GM23338 (cell line): ENCODE data around the gene HTR4. TPM values are rescaled to one million over a fixed set of nuclear protein-coding genes. Genes with fewer than 3 reads are reported as not detected.

Experiments used
- ATAC-seq: fragments of 200-7000 bp; cut with Tn5 transposase; 3 replicates; pipeline ENCODE4 v1.9.1; 2020
- DNase-seq: peaks from one replicate; pipeline ENCODE4 v3.0.0-alpha.2; 2015; ENCODE audit warnings: low spot score
- H2AFZ ChIP-seq: fragments of 200-600 bp; sonication (generic); 2 replicates; pipeline ENCODE4 v1.8.0; 2016; ENCODE audit warnings: antibody characterized with exemption, mild to moderate bottlenecking, moderate library complexity
- H3F3A ChIP-seq: fragments of 200-600 bp; sonication (generic); replicated peaks from 2 replicates; pipeline ENCODE4 v1.8.0; 2017; ENCODE audit warnings: antibody characterized with exemption, mixed run types, low read depth
- H3K27ac ChIP-seq: fragments of 200-600 bp; sonication (generic); 2 replicates; pipeline ENCODE4 v1.6.1; 2016; ENCODE audit warnings: low read depth
- H3K27me3 ChIP-seq: fragments of 200-600 bp; sonication (generic); 2 replicates; pipeline ENCODE4 v1.8.0; 2016; ENCODE audit warnings: mild to moderate bottlenecking, mixed run types, moderate library complexity; ENCODE audit not compliant: insufficient read depth
- H3K36me3 ChIP-seq: fragments of 200-600 bp; sonication (generic); 2 replicates; pipeline ENCODE4 v1.8.0; 2016; ENCODE audit warnings: mild to moderate bottlenecking; ENCODE audit not compliant: insufficient read depth
- H3K4me1 ChIP-seq: fragments of 200-600 bp; sonication (generic); 2 replicates; pipeline ENCODE4 v1.8.0; 2016; ENCODE audit warnings: mild to moderate bottlenecking, moderate library complexity; ENCODE audit not compliant: insufficient read depth
- H3K4me2 ChIP-seq: fragments of 200-600 bp; sonication (generic); 2 replicates; pipeline ENCODE4 v1.7.1; 2017; ENCODE audit warnings: mixed run types
- H3K4me3 ChIP-seq: fragments of 200-600 bp; sonication (generic); 2 replicates; pipeline ENCODE4 v1.6.1; 2016; ENCODE audit warnings: mixed run types
- H3K79me2 ChIP-seq: fragments of 200-600 bp; sonication (generic); replicated peaks from 2 replicates; pipeline ENCODE4 v1.8.0; 2017; ENCODE audit warnings: mild to moderate bottlenecking; ENCODE audit not compliant: insufficient read depth
- H3K9me2 ChIP-seq: fragments of 200-600 bp; sonication (generic); 2 replicates; pipeline ENCODE4 v1.8.0; 2017; ENCODE audit not compliant: insufficient read depth
- H4K20me1 ChIP-seq: fragments of 200-600 bp; sonication (generic); replicated peaks from 2 replicates; pipeline ENCODE4 v1.8.0; 2017; ENCODE audit warnings: mild to moderate bottlenecking; ENCODE audit not compliant: insufficient read depth
- H3K27ac Mint-ChIP-seq: 2 replicates; pipeline ENCODE4 v1.8.0; 2020; ENCODE audit warnings: inconsistent platforms, mild to moderate bottlenecking, moderate library complexity, mixed read lengths
- H3K27me3 Mint-ChIP-seq: 3 replicates; pipeline ENCODE4 v1.8.0; 2022; ENCODE audit warnings: low read depth, mild to moderate bottlenecking, moderate library complexity, mixed read lengths, inconsistent platforms; ENCODE audit not compliant: insufficient read depth, poor library complexity
- H3K36me3 Mint-ChIP-seq: 3 replicates; pipeline ENCODE4 v1.8.0; 2021; ENCODE audit warnings: low read depth, mild to moderate bottlenecking, inconsistent platforms, moderate library complexity, mixed read lengths
- H3K4me1 Mint-ChIP-seq: 3 replicates; pipeline ENCODE4 v1.8.0; 2020; ENCODE audit warnings: mild to moderate bottlenecking, inconsistent platforms, mixed read lengths
- H3K4me3 Mint-ChIP-seq: 3 replicates; pipeline ENCODE4 v1.8.0; 2021; ENCODE audit warnings: moderate library complexity, mild to moderate bottlenecking, inconsistent platforms, mixed read lengths
- H3K9me3 Mint-ChIP-seq: 3 replicates; pipeline ENCODE4 v1.8.0; 2020; ENCODE audit warnings: moderate library complexity, mild to moderate bottlenecking, inconsistent platforms, mixed read lengths
- CREB1 ChIP-seq: fragments of 250-450 bp; sonication (Bioruptor Pico); IDR thresholded peaks from 2 replicates; pipeline ENCODE4 v1.5.0; 2020; ENCODE audit warnings: low read depth, mild to moderate bottlenecking, moderate library complexity
- CTCF ChIP-seq, 2 experiments: fragments of 200-600 bp in 1 of 2; sonication (generic) in 1 of 2; conservative IDR thresholded peaks; 2 replicates each; pipeline versions ENCODE4 v1.5.1 to v1.6.1; 2016 to 2017; ENCODE audit warnings: antibody characterized with exemption in 2 of 2, low read depth in 2 of 2, mild to moderate bottlenecking in 2 of 2, moderate library complexity in 1 of 2
- ETS1 ChIP-seq: IDR thresholded peaks from 2 replicates; pipeline ENCODE4 v1.6.1; 2016; ENCODE audit warnings: antibody characterized with exemption
- EZH2 ChIP-seq: fragments of 200-600 bp; sonication (generic); IDR thresholded peaks from one replicate; pipeline ENCODE4 v1.8.0; 2017; ENCODE audit warnings: antibody characterized with exemption, mild to moderate bottlenecking, low read depth; ENCODE audit not compliant: unreplicated experiment
- EZH2phosphoT487 ChIP-seq: fragments of 200-600 bp; sonication (generic); IDR thresholded peaks from one replicate; pipeline ENCODE4 v1.8.1; 2018; ENCODE audit warnings: antibody characterized with exemption; ENCODE audit not compliant: unreplicated experiment
- JUNB ChIP-seq: IDR thresholded peaks from one replicate; pipeline ENCODE4 v1.6.1; 2016; ENCODE audit warnings: antibody characterized with exemption; ENCODE audit not compliant: unreplicated experiment
- NANOG ChIP-seq: IDR thresholded peaks from 2 replicates; pipeline ENCODE4 v1.6.1; 2016; ENCODE audit warnings: antibody characterized with exemption, borderline replicate concordance
- POLR2AphosphoS5 ChIP-seq: IDR thresholded peaks from 2 replicates; pipeline ENCODE4 v1.6.1; 2016; ENCODE audit warnings: antibody characterized with exemption, low read depth
- STAT1 ChIP-seq: IDR thresholded peaks from one replicate; pipeline ENCODE4 v1.6.1; 2016; ENCODE audit warnings: antibody characterized with exemption; ENCODE audit not compliant: unreplicated experiment
- ZNF114 ChIP-seq: fragments of 250-450 bp; sonication (Bioruptor Pico); IDR thresholded peaks from 2 replicates; pipeline ENCODE4 v1.5.0; 2020; ENCODE audit warnings: mild to moderate bottlenecking, moderate library complexity
- ZNF331 ChIP-seq: fragments of 250-450 bp; sonication (Bioruptor Pico); IDR thresholded peaks from 2 replicates; pipeline ENCODE4 v1.5.0; 2020; ENCODE audit warnings: low read depth, mild to moderate bottlenecking, moderate library complexity
- ZNF462 ChIP-seq: fragments of 250-450 bp; sonication (Bioruptor Pico); IDR thresholded peaks from 2 replicates; pipeline ENCODE4 v1.5.0; 2020; ENCODE audit warnings: mild to moderate bottlenecking, moderate library complexity
- polyA plus RNA-seq: library from polyadenylated mRNA; unstranded; fragments of >200 nt; fragmentation: Nextera tagmentation; extraction: Ambion mirVana; gene quantifications from 2 replicates; pipeline ENCODE4 v1.2.1, GENCODE V29; 2016
- total RNA-seq: library from RNA; depleted of rRNA; stranded (reverse); fragments of >200 nt; shearing (Covaris generic); gene quantifications from 2 replicates; pipeline ENCODE4 v1.2.3, GENCODE V29; 2014

HTR4 gene
- total and polyA plus RNA-seq, 2 experiments from 2014 or later, result 0.10 TPM; not detected in 1

GRCh38 chr5:148574167-148574566 lies 80.2 kb downstream of the HTR4 start:
- H2AFZ ChIP-seq, result no peak overlapping the region
- H3K9me2 ChIP-seq, result no peaks in the 10 kb centered on the region
- no peaks in the 10 kb centered on the region for H3K79me2 ChIP-seq
- no peaks in the 10 kb centered on the region for H3K27me3 ChIP-seq
- no peaks in the 10 kb centered on the region for H4K20me1 ChIP-seq
- H3K9me3 Mint-ChIP-seq, result no peaks in the 10 kb centered on the region
- H3K36me3 ChIP-seq, result no peaks in the 10 kb centered on the region
- ATAC-seq, result no peak
- TF ChIP-seq EZH2phosphoT487, result no peak
- H3K36me3 Mint-ChIP-seq, result no peaks in the 10 kb centered on the region
- H3K4me3 Mint-ChIP-seq, result no peak overlapping the region
- H3K4me1 ChIP-seq, result no peaks in the 10 kb centered on the region
- H3K27ac Mint-ChIP-seq, result no peak overlapping the region
- no peaks in the 10 kb centered on the region for H3K4me1 Mint-ChIP-seq
- no peak overlapping the region for H3K27ac ChIP-seq
- no peak overlapping the region for H3K4me3 ChIP-seq
- no peaks in the 10 kb centered on the region for H3F3A ChIP-seq
- H3K27me3 Mint-ChIP-seq, result no peaks in the 10 kb centered on the region
- H3K4me2 ChIP-seq, result no peak overlapping the region
- DNase-seq, result no peak

GRCh38 chr5:148573374-148573773 lies 81.0 kb downstream of the HTR4 start:
- no peaks in the 10 kb centered on the region for H3K4me1 Mint-ChIP-seq
- H3K27me3 Mint-ChIP-seq, result no peaks in the 10 kb centered on the region
- no peaks in the 10 kb centered on the region for H3K4me1 ChIP-seq
- no peak overlapping the region for H3K27ac ChIP-seq
- DNase-seq (no peak), ATAC-seq (no peak)
- no peaks in the 10 kb centered on the region for H4K20me1 ChIP-seq
- H3K9me2 ChIP-seq, result no peaks in the 10 kb centered on the region
- no peaks in the 10 kb centered on the region for H3K27me3 ChIP-seq
- no peak overlapping the region for H3K4me3 Mint-ChIP-seq
- no peak overlapping the region for H2AFZ ChIP-seq
- H3F3A ChIP-seq, result no peaks in the 10 kb centered on the region
- no peaks in the 10 kb centered on the region for H3K36me3 Mint-ChIP-seq
- no peaks in the 10 kb centered on the region for H3K79me2 ChIP-seq
- H3K4me2 ChIP-seq, result no peak overlapping the region
- no peaks in the 10 kb centered on the region for H3K9me3 Mint-ChIP-seq
- no peak overlapping the region for H3K4me3 ChIP-seq
- no peaks in the 10 kb centered on the region for H3K36me3 ChIP-seq
- H3K27ac Mint-ChIP-seq, result no peak overlapping the region
- TF ChIP-seq EZH2 (no peak), ZNF331 (CRISPR knock-in tag) (no peak), JUNB (no peak), ZNF114 (CRISPR knock-in tag) (no peak), CREB1 (CRISPR knock-in tag) (no peak), CTCF (conservative IDR thresholded peaks at IDR 0.05; ENCODE audit: low read depth in 2 of 2) (no peak), ETS1 (no peak), ZNF462 (CRISPR knock-in tag) (no peak), STAT1 (no peak), EZH2phosphoT487 (no peak), POLR2AphosphoS5 (no peak), NANOG (no peak)
